GM23248 (cell line): Measurements from ENCODE around the gene RHPN2. TPM values are rescaled to one million over a fixed set of nuclear protein-coding genes. Genes with fewer than 3 reads are reported as not detected.
"Not testable (repeated sequence)": the region's sequence is repeated elsewhere in the genome, so short reads cannot be mapped to it uniquely, and the experiment has no call there.

Experiments
- DNase-seq: peaks from one replicate; pipeline ENCODE4 v3.0.0-alpha.2; 2015
- H2AFZ ChIP-seq: fragments of 200-600 bp; sonication (generic); 2 replicates; pipeline ENCODE4 v1.6.1; 2016; ENCODE audit warnings: antibody characterized with exemption
- H3F3A ChIP-seq: fragments of 200-600 bp; sonication (generic); 2 replicates; pipeline ENCODE4 v1.6.1; 2016; ENCODE audit warnings: mild to moderate bottlenecking, antibody characterized with exemption, mixed run types; ENCODE audit not compliant: insufficient read depth
- H3K27ac ChIP-seq: fragments of 200-600 bp; sonication (generic); 2 replicates; pipeline ENCODE4 v1.5.1; 2016; ENCODE audit warnings: mild to moderate bottlenecking
- H3K27me3 ChIP-seq: fragments of 200-600 bp; sonication (generic); replicated peaks from 2 replicates; pipeline ENCODE4 v1.6.1; 2016; ENCODE audit warnings: mild to moderate bottlenecking; ENCODE audit not compliant: insufficient read depth
- H3K36me3 ChIP-seq: fragments of 200-600 bp; sonication (generic); 2 replicates; pipeline ENCODE4 v1.6.1; 2016; ENCODE audit warnings: low read depth, mild to moderate bottlenecking
- H3K4me1 ChIP-seq: fragments of 200-600 bp; sonication (generic); 2 replicates; pipeline ENCODE4 v1.6.1; 2016; ENCODE audit warnings: mild to moderate bottlenecking; ENCODE audit not compliant: insufficient read depth
- H3K4me2 ChIP-seq: fragments of 200-600 bp; sonication (generic); one replicate; pipeline ENCODE4 v1.6.1; 2016; ENCODE audit warnings: mild to moderate bottlenecking; ENCODE audit not compliant: unreplicated experiment
- H3K4me3 ChIP-seq: fragments of 200-600 bp; sonication (generic); 2 replicates; pipeline ENCODE4 v1.5.1; 2016; ENCODE audit warnings: mild to moderate bottlenecking
- H3K79me2 ChIP-seq: fragments of 200-600 bp; sonication (generic); 2 replicates; pipeline ENCODE4 v1.6.1; 2016; ENCODE audit warnings: mild to moderate bottlenecking; ENCODE audit not compliant: insufficient read depth
- H3K9ac ChIP-seq: fragments of 200-600 bp; sonication (generic); 2 replicates; pipeline ENCODE4 v1.6.1; 2016; ENCODE audit warnings: mild to moderate bottlenecking
- H3K9me2 ChIP-seq: fragments of 200-600 bp; sonication (generic); 2 replicates; pipeline ENCODE4 v1.6.1; 2016; ENCODE audit warnings: mixed run types, mild to moderate bottlenecking, moderate library complexity; ENCODE audit not compliant: insufficient read depth
- H3K9me3 ChIP-seq: fragments of 200-600 bp; sonication (generic); one replicate; pipeline ENCODE4 v1.6.1; 2017; ENCODE audit warnings: low read depth
- H4K20me1 ChIP-seq: fragments of 200-600 bp; sonication (generic); 2 replicates; pipeline ENCODE4 v1.6.0; 2016; ENCODE audit not compliant: insufficient read depth
- EZH2 ChIP-seq: fragments of 200-600 bp; sonication (generic); IDR thresholded peaks from 2 replicates; pipeline ENCODE4 v1.6.1; 2018; ENCODE audit warnings: antibody characterized with exemption, mild to moderate bottlenecking; ENCODE audit not compliant: insufficient read depth, poor library complexity, severe bottlenecking
- EZH2phosphoT487 ChIP-seq: fragments of 200-600 bp; sonication (generic); IDR thresholded peaks from 2 replicates; pipeline ENCODE4 v1.6.1; 2018; ENCODE audit warnings: antibody characterized with exemption, moderate library complexity, mild to moderate bottlenecking, low read depth; ENCODE audit not compliant: insufficient read depth
- WGBS, 2 experiments: methylation state at CpG; one replicate each; pipeline ENCODE4 v1.1.6; 2015 to 2017; ENCODE audit warnings: low lambda C conversion rate in 2 of 2, low coverage in 1 of 2; ENCODE audit errors: missing lambda C conversion rate in 2 of 2; 5-methylcytosine and 5-hydroxymethylcytosine counted together
- in situ Hi-C: fragments of 300-500 bp; cut with MboI; formaldehyde crosslinking; loops from 2 replicates; pipeline ENCODE4 v1.15.0; 2020
- polyA plus RNA-seq: library from polyadenylated mRNA; unstranded; fragments of >200 nt; fragmentation: Nextera tagmentation; extraction: Ambion mirVana; gene quantifications from 2 replicates; pipeline ENCODE4 v1.2.1, GENCODE V29; 2016
- total RNA-seq: library from RNA; depleted of rRNA; stranded (reverse); fragments of >200 nt; shearing (Covaris generic); gene quantifications from 2 replicates; pipeline ENCODE4 v1.2.3, GENCODE V29; 2014

RHPN2 gene
- total and polyA plus RNA-seq, 2 experiments from 2014 or later: 1.3 to 1.5 TPM

GRCh38 chr19:33047422-33047821 lies 17.3 kb downstream of the RHPN2 start:
- TF ChIP-seq EZH2phosphoT487: no peak
- TF ChIP-seq EZH2: no peak
- no peak for DNase-seq
- H3K9me3 ChIP-seq: no peaks in the 10 kb centered on the region
- H3K36me3 ChIP-seq: no peaks in the 10 kb centered on the region
- 59 to 60% methylated on average over 8 of the region's 8 CpGs for WGBS, 2 experiments
- H3K27ac ChIP-seq: no peak overlapping the region
- no peak overlapping the region for H2AFZ ChIP-seq
- H3K4me1 ChIP-seq: 0 out of 2 replicates have a peak, but pooled peaks cover 3% of the 10 kb centered on the region
- H3K4me2 ChIP-seq: no peak overlapping the region
- no peak overlapping the region for H3K4me3 ChIP-seq
- no peaks in the 10 kb centered on the region for H3K27me3 ChIP-seq
- H4K20me1 ChIP-seq: no peaks in the 10 kb centered on the region
- H3K9me2 ChIP-seq: no peaks in the 10 kb centered on the region
- no peaks in the 10 kb centered on the region for H3F3A ChIP-seq
- no peak overlapping the region for H3K9ac ChIP-seq
- in situ Hi-C loops: no loop called here
- no peaks in the 10 kb centered on the region for H3K79me2 ChIP-seq

GRCh38 chr19:33041828-33042160 lies 22.9 kb downstream of the RHPN2 start:
- WGBS, 2 experiments: 80 to 87% methylated on average over 3 of the region's 3 CpGs
- not testable (repeated sequence) for H3K9ac ChIP-seq, DNase-seq

GRCh38 chr19:33040994-33041827 lies 23.5 kb downstream of the RHPN2 start:
- H3K9me2 ChIP-seq: no peaks in the 10 kb centered on the region
- no peaks in the 10 kb centered on the region for H4K20me1 ChIP-seq
- H2AFZ ChIP-seq: no peak overlapping the region
- no peak overlapping the region for H3K27ac ChIP-seq
- peak; percentile 16 for DNase-seq
- H3K4me2 ChIP-seq: no peak overlapping the region
- TF ChIP-seq EZH2 (no peak), EZH2phosphoT487 (no peak)
- no peaks in the 10 kb centered on the region for H3F3A ChIP-seq
- WGBS, 2 experiments: 43 to 44% methylated on average over 9 of the region's 9 CpGs
- H3K27me3 ChIP-seq: no peaks in the 10 kb centered on the region
- H3K9me3 ChIP-seq: no peaks in the 10 kb centered on the region
- no peaks in the 10 kb centered on the region for H3K4me1 ChIP-seq
- no peaks in the 10 kb centered on the region for H3K79me2 ChIP-seq
- H3K36me3 ChIP-seq: no peaks in the 10 kb centered on the region
- no peak overlapping the region for H3K4me3 ChIP-seq
- in situ Hi-C loops: no loop called here
- no peak overlapping the region for H3K9ac ChIP-seq

More at GRCh38 chr19:33041828-33042160, 22.9 kb downstream of the RHPN2 start:
- H3K9me2 ChIP-seq, H3K27ac ChIP-seq, H3K27me3 ChIP-seq, H2AFZ ChIP-seq, H3K9me3 ChIP-seq, H4K20me1 ChIP-seq, H3K79me2 ChIP-seq, H3K4me3 ChIP-seq, in situ Hi-C loops, H3K36me3 ChIP-seq, H3K4me1 ChIP-seq, H3F3A ChIP-seq, H3K4me2 ChIP-seq: not testable (repeated sequence)

DNA sequence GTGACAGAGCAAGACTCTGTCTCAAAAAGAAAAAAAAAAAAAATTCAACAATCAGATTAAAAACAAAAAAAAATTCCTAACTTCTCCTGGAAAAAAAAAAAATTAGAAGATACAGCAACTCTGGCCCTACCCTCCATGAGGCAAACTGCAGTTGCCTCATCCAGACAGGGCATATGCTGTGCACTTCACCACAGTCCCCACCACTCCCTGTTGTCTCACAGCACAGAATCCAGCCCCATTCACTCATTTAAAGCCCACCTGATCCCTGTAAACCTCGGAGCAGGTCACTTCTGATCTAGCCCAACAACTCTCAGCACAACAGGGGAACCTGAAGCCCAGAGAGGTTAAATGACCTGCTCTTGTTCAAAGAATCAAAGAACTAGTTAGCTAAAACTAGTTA lies 24.9 kb downstream of the RHPN2 start:
- no peaks in the 10 kb centered on the region for H4K20me1 ChIP-seq
- no peaks in the 10 kb centered on the region for H3K79me2 ChIP-seq
- no peaks in the 10 kb centered on the region for H3K36me3 ChIP-seq
- DNase-seq: no peak
- no peaks in the 10 kb centered on the region for H3K9me3 ChIP-seq
- H3K4me3 ChIP-seq: no peak overlapping the region
- in situ Hi-C loops: no loop called here
- H3K4me1 ChIP-seq: no peaks in the 10 kb centered on the region
- TF ChIP-seq EZH2 (no peak), EZH2phosphoT487 (no peak)
- H3K27me3 ChIP-seq: no peaks in the 10 kb centered on the region
- WGBS, 2 experiments: 84 to 89% methylated on average over 1 of the region's 1 CpG
- no peaks in the 10 kb centered on the region for H3F3A ChIP-seq
- no peak overlapping the region for H3K9ac ChIP-seq
- no peak overlapping the region for H3K4me2 ChIP-seq
- H3K9me2 ChIP-seq: no peaks in the 10 kb centered on the region
- no peak overlapping the region for H3K27ac ChIP-seq
- no peak overlapping the region for H2AFZ ChIP-seq
